Measurements from ENCODE around the gene ZNF157. TPM values are rescaled to one million over a fixed set of nuclear protein-coding genes. Genes with fewer than 3 reads are reported as not detected.
"Not testable (repeated sequence)": the region's sequence is repeated elsewhere in the genome, so short reads cannot be mapped to it uniquely, and the experiment has no call there.

Gene ZNF157
- under 1 TPM; 0.60 to 0.67 TPM for total RNA-seq

DNA sequence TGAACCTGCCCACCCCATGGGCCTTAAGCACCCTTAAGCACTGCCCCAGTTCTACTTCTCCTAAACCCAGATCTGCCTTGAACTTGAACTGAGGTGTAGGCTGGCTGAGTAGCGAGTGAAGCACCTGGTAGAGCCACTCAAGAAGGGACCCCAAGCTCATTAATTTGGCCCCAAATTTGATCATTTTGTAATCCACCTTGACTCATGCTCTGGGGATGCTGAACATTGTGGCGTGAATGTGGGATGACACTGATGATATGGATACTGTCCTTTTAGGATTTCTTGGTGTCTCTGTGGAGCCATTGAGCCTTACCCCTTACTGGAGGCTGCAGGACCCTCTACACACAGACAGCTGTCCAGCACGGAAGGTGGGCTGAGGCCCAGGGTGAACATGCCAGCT is at the start of gene ZNF157:
TSS of gene ZNF157 (plus strand) at position 301 of the 400 bp plus-strand sequence. CDS start at position 392, 91 bp downstream.
- H3K9me3 Mint-ChIP-seq = no peaks in the 10 kb centered on the region
- H3K4me1 Mint-ChIP-seq (ENCODE audit: low read depth) = peaks cover 13% of the 10 kb centered on the region
- ATAC-seq (replicated peaks in 1 of 2) = no peak
- H3K27ac Mint-ChIP-seq = no peak within 1 kb of the TSS
- DNase-seq = no peak
- no peaks in the 10 kb centered on the region for H3K27me3 Mint-ChIP-seq (ENCODE audit: low read depth)
- H3K36me3 Mint-ChIP-seq (ENCODE audit: insufficient read depth in 2 of 2) = peaks cover 0 to 4% of the 10 kb centered on the region in 2 donors
- no peak within 1 kb of the TSS for H3K4me3 Mint-ChIP-seq

DNA sequence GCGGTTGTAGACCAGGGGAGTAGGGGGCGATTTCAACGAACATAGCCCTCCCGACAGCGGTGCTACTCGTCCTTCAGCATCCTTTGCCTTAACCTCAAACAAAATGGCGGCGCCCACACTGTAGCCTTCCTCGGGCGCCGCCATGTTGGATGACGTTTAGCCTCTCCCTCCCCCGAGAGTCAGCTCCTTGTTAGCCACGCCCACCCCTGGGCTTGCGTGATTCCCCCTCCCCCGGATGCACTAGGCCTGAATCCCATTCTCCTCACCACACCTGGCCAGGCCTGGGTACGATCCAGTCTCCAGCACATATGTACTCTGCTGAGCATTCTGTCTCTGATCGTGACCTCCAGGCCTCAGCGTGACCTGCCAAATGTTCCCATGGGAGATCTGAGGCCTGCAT is 49.0 kb upstream of the ZNF157 start:
- no peaks in the 10 kb centered on the region for H3K9me3 Mint-ChIP-seq
- H3K36me3 Mint-ChIP-seq (ENCODE audit: insufficient read depth in 2 of 2) = no peaks in the 10 kb centered on the region
- no peaks in the 10 kb centered on the region for H3K4me1 Mint-ChIP-seq (ENCODE audit: low read depth)

DNA sequence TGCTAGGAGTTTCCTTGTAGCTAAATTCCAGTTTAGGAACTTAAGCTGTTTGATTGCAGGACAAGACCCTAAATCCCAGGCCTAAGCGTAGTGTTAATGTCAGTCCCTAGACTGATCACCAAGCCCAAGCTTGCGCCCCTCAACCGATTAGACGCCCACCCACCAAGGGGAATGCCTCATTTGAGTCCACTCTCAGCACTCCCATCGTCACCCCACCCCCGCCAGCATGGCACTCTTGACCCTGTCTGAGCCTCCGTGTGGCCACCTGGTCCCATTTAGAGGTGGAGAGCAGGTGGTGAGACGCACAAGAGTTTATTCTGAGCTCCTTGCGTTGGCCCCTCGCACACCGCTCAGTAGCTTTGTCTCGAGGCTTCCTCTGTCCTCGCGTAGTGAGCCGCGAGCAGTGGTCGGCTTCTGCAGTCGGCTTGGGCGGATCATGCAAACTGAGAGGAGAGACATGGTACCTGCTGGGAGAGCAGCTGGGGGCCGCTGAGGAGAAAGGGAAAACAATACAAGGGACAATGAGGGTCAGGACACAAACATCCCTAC is 48.5 kb upstream of the ZNF157 start:
- Mint-ChIP-seq H3K27ac (no peak overlapping the region), H3K36me3 (ENCODE audit: insufficient read depth in 2 of 2) (no peaks in the 10 kb centered on the region), H3K4me1 (ENCODE audit: low read depth) (no peaks in the 10 kb centered on the region), H3K9me3 (no peaks in the 10 kb centered on the region), H3K4me3 (no peak overlapping the region), H3K27me3 (ENCODE audit: low read depth) (peaks cover 6% of the 10 kb centered on the region)
- DNase-seq (no peak), ATAC-seq (replicated peaks in 1 of 2) (no peak)

More for the DNA sequence above, 49.0 kb upstream of the ZNF157 start:
- ATAC-seq (replicated peaks in 1 of 2) (no peak), DNase-seq (no peak)
- H3K27ac Mint-ChIP-seq = no peak overlapping the region
- peaks cover 8% of the 10 kb centered on the region for H3K27me3 Mint-ChIP-seq (ENCODE audit: low read depth)
- no peak overlapping the region for H3K4me3 Mint-ChIP-seq

DNA sequence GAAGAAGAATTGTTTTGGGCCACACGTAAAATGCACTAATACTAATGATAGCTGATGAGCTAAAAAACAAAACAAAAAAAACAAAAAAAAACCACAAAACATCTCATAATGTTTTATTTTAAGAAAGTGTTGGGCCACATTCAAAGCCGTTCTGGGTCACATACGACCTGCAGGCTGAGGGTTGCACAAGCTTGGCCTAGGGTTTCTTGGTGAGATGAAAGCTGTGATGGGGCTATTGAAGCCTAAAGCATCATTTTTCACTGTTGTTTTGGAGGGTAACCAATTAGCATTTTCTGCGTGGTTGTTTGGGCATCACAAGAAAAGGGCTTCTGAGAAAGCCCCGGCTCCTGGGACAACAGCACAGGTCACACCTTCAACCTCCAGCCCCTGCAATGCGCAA is 42.5 kb upstream of the ZNF157 start:
- no peak for ATAC-seq (replicated peaks in 1 of 2)
- Mint-ChIP-seq H3K36me3 (ENCODE audit: insufficient read depth in 2 of 2) (no peaks in the 10 kb centered on the region), H3K4me3 (no peak overlapping the region), H3K27ac (no peak overlapping the region), H3K27me3 (ENCODE audit: low read depth) (peaks cover 6% of the 10 kb centered on the region), H3K4me1 (ENCODE audit: low read depth) (no peaks in the 10 kb centered on the region), H3K9me3 (no peaks in the 10 kb centered on the region)
- no peak for DNase-seq

DNA sequence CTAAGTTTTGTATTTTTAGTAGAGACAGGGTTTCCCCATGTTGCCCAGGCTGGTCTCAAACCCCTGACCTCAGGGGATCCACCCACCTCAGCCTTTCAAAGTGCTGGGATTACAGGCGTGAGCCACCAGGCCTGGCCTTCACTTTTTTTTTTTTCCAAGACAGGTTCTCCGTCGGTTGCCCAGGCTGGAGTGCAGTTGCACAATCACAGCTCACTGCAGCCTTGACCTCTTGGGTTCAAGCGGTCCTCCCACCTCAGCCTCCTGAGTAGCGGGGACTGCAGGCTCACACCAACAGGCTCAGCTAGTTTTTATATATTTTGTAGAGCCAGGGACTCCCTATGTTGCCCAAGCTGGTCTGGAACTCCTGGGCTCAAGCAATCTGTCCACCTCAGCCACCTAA is 37.6 kb upstream of the ZNF157 start:
- ATAC-seq (replicated peaks in 1 of 2); H3K4me1 Mint-ChIP-seq (ENCODE audit: low read depth); H3K36me3 Mint-ChIP-seq (ENCODE audit: insufficient read depth in 2 of 2); H3K4me3 Mint-ChIP-seq; H3K27me3 Mint-ChIP-seq (ENCODE audit: low read depth); H3K27ac Mint-ChIP-seq; H3K9me3 Mint-ChIP-seq; DNase-seq: not testable (repeated sequence)

DNA sequence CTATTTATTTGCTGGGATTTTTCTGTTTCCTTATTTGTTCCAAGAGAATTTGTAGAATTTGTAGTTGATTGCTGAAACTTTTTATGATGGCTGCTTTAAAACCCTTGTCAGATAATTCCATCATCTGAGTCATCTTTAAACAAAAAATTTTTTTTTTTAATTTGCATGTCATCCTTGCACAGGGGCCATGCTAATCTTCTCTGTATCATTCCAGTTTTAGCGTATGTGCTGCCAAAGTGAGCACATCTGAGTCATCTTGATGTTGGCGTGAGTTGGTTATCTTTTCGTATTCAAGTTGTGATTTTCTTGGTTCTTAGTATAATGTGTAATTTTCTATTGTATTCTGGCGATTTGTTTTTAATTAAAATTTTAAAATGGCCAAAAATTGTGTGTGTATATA is 18.7 kb upstream of the ZNF157 start:
- H3K27me3 Mint-ChIP-seq (ENCODE audit: low read depth) = peaks cover 8% of the 10 kb centered on the region
- H3K9me3 Mint-ChIP-seq = no peaks in the 10 kb centered on the region
- no peak overlapping the region for H3K4me3 Mint-ChIP-seq
- no peak overlapping the region for H3K27ac Mint-ChIP-seq
- no peaks in the 10 kb centered on the region for H3K4me1 Mint-ChIP-seq (ENCODE audit: low read depth)
- H3K36me3 Mint-ChIP-seq (ENCODE audit: insufficient read depth in 2 of 2) = no peaks in the 10 kb centered on the region
- no peak for ATAC-seq (replicated peaks in 1 of 2)
- DNase-seq = no peak

DNA sequence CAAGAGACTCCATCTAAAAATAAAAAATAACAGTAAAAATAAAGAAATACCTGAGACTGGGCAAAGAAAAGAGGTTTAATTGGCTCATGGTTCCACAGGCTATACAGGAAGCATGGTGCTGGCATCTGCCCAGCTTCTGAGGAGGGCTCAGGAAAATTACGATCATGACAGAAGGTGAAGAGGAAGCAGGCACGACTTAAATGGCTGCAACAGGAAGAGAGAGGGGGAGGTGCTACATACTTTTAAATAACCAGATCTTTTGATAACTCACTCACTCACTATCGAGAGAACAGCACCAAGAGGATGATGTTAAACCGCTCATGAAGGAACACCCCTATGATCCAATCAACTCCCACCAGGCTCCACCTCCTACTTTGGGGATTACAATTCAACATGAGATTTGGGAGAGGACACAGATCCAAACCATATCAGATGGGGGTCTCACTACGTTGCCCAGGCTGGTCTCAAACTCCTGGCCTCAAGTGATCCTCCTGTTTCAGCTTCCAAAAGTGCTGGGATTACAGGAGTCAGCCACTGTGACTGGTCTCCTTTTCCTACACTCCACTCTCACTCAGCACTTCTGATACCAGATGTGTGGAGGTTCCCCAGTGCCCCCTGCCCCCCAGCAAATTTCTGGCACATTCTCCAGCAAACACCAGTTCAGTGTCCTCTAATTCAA is 11.9 kb upstream of the ZNF157 start:
- peaks cover 0 to 2% of the 10 kb centered on the region in 2 donors for H3K9me3 Mint-ChIP-seq
- peaks cover 16% of the 10 kb centered on the region for H3K27me3 Mint-ChIP-seq (ENCODE audit: low read depth)
- DNase-seq (peak in 1 of 2 donors; percentile 3), ATAC-seq (replicated peaks in 1 of 2) (no peak)
- H3K27ac Mint-ChIP-seq = peak overlapping the region; percentile 4
- H3K4me1 Mint-ChIP-seq (ENCODE audit: low read depth) = peaks cover 10% of the 10 kb centered on the region
- no peaks in the 10 kb centered on the region for H3K36me3 Mint-ChIP-seq (ENCODE audit: insufficient read depth in 2 of 2)
- H3K4me3 Mint-ChIP-seq = peak overlapping the region; percentile 18 to 36

DNA sequence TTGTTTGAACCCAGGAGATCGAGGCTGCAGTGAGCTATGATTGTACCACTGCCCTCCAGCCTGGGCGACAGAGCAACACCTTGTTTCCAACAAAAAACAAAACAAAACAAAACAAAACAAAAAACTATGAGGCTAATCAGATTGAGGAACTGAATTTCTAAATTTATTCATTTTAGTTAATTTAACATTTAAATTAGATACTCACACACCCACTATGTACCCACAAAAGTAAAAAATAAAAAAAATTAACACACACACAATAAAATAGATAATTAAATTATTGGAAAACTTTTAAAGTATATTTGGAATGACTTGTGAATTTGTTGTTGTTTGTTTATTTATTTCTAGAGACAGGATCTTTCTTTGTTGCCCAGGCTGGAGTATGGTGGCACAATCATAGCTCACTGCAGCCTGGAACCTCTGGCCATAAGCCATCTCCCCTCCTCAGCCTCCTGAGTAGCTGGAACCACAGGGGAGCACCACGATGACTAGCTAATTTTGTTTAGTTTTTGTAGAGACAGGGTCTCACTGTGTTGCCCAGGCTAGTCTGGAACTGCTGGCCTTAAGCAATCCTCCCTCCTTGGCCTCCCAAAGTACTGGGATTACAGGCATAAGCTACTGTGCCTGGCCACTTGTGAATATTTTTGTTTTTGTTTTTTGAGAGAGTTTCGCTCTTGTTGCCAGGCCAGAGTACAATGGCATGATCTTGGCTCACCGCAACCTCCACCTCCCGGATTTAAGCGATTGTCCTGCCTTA is 9.8 kb upstream of the ZNF157 start:
- Mint-ChIP-seq H3K4me3 (no peak overlapping the region), H3K36me3 (ENCODE audit: insufficient read depth in 2 of 2) (no peaks in the 10 kb centered on the region), H3K9me3 (peaks cover 0 to 2% of the 10 kb centered on the region in 2 donors), H3K27me3 (ENCODE audit: low read depth) (peaks cover 13% of the 10 kb centered on the region), H3K27ac (no peak overlapping the region), H3K4me1 (ENCODE audit: low read depth) (peaks cover 10% of the 10 kb centered on the region)
- DNase-seq (no peak), ATAC-seq (replicated peaks in 1 of 2) (no peak)

DNA sequence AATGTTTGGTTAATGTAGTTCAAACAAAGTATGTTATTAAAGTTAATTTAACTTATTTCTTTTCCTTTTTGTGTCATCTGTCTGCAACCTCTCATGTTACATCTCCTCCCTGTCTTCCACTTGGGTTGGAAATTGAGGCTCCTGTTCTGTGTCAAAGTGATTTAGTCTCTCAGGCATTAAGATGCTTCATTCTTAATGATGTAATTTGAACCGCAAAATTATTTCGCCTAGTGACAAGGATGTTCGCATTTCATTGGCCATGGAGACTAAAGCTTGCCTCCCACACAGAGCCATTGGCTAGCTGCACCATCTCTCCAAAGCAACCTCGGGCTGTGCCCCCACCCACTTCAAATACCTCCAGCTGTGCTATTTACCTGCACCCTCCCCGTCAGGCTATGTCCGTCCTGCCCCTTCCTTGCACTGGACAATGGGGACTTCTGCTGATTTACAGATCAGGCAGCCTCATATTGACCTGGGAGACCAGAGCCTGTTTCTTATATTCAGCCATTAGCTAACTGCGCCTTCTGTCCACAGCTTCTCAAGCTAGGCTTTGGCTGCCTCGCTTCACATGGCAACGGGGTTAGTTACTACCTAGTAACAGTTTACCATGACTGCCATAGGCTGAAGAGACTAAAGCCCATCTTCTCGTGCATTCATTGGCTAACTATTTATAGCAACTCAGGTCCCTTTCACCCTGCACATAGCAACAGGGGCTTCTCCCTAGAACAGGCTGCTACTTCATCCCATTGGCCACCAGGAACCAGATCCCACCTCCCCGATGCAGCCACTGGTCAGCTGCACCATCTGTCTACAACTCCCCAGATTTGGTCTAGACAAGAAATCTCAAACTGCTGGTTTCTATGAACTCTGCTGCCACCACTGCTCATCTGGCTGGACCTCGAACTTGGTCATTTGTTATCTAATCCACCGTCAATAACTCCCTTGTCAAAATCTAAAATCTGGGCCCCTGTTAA is 8.6 kb upstream of the ZNF157 start:
- ATAC-seq (replicated peaks in 1 of 2) = peak; percentile 35 to 52
- Mint-ChIP-seq H3K9me3 (peaks cover 0 to 2% of the 10 kb centered on the region in 2 donors), H3K4me3 (peak overlapping the region in 1 of 2 donors; percentile 39)

DNA sequence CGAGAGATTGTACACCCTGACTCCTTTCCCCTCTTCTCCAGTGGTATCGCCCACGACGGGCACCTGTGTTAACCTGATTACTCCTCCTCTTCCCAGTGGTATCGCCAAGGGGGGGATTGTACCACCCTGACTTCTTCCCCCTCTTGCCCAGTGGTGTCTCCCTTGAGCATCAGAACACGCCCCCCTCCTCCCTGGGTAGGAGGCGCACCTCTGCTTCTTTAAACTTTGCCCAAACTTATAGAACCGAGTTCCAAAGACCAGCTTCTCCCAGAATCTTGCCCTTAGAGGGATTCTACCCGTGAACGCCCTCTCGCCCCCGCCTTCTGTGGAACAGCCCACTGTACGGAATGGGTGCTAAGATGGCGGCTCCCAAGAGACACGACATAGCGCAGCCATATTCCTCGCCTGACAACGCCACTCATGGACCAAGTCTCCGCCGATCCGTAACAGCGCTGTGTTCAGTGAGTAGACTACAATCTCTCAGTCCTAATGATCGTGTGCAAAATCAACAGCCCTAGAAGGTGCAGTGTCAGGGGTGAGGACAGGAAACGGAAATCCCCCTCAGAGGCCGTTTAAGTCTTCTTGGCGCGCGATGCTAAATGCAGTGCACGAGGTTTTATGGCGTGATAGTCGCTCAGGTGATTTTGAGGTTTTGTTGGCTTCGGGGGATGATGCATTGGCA is 4.2 kb upstream of the ZNF157 start:
- Mint-ChIP-seq H3K4me1 (ENCODE audit: low read depth) (peaks cover 13% of the 10 kb centered on the region), H3K36me3 (ENCODE audit: insufficient read depth in 2 of 2) (peaks cover 0 to 4% of the 10 kb centered on the region in 2 donors), H3K27ac (peak overlapping the region; percentile 88), H3K9me3 (no peaks in the 10 kb centered on the region), H3K4me3 (peak overlapping the region; percentile 86 to 96), H3K27me3 (ENCODE audit: low read depth) (no peaks in the 10 kb centered on the region)
- peak; percentile 73 to 77 for DNase-seq
- peak; percentile 96 to 97 for ATAC-seq (replicated peaks in 1 of 2)

More for the DNA sequence above, 8.6 kb upstream of the ZNF157 start:
- H3K27ac Mint-ChIP-seq = no peak overlapping the region
- peaks cover 13% of the 10 kb centered on the region for H3K27me3 Mint-ChIP-seq (ENCODE audit: low read depth)
- peaks cover 0 to under 1% of the 10 kb centered on the region in 2 donors for H3K36me3 Mint-ChIP-seq (ENCODE audit: insufficient read depth in 2 of 2)
- peak; percentile 14 to 21 for DNase-seq
- peaks cover 20% of the 10 kb centered on the region for H3K4me1 Mint-ChIP-seq (ENCODE audit: low read depth)

DNA sequence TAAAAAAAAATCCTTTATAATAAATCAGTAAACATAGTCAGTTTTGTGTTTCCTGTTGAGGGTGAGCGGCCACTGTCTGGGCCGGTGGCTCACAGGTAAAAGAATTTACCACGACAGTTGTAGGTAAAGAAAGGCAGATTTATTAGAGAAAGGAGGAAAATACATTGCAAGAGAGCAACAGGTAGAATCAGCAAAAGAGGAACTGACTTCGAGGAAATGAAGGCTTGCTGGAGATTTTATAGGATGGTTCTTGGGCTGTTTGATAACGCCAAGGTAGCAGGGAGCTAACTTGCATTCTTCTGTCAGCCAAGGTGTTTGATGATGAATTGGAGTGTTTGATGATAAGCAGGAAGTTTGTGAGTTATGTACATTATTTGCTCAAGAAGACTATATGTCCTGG is 2.8 kb downstream of the ZNF157 start:
- Mint-ChIP-seq H3K9me3 (no peaks in the 10 kb centered on the region), H3K27me3 (ENCODE audit: low read depth) (no peaks in the 10 kb centered on the region), H3K4me3 (no peak overlapping the region), H3K36me3 (ENCODE audit: insufficient read depth in 2 of 2) (no peaks in the 10 kb centered on the region), H3K4me1 (ENCODE audit: low read depth) (no peaks in the 10 kb centered on the region), H3K27ac (no peak overlapping the region)
- ATAC-seq (replicated peaks in 1 of 2) (no peak), DNase-seq (no peak)

DNA sequence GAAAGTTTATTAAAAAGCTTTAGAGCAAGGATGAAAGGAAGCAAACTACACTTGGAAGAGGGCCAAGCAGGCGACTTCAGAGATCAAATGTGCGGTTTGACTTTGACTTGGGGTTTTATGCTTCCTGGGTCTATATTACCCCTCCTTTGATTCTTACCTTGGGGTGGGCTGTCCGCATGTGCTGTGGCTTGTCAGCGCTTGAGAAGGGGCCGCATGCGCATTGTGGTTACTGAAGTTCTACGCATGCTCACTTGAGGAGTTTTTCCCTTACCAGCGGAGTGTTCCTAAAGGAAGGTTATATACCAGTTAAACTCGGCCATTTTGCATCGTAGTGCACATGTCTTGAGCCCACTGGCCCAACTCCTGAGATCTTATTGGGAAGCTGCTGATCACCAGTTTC is 9.9 kb downstream of the ZNF157 start:
- H3K36me3 Mint-ChIP-seq (ENCODE audit: insufficient read depth in 2 of 2) = no peaks in the 10 kb centered on the region
- ATAC-seq (replicated peaks in 1 of 2) = peak; percentile 59 to 71
- H3K27me3 Mint-ChIP-seq (ENCODE audit: low read depth) = peaks cover 12% of the 10 kb centered on the region
- no peaks in the 10 kb centered on the region for H3K9me3 Mint-ChIP-seq
- peak overlapping the region; percentile 57 to 74 for H3K4me3 Mint-ChIP-seq
- peaks cover 28% of the 10 kb centered on the region for H3K4me1 Mint-ChIP-seq (ENCODE audit: low read depth)
- H3K27ac Mint-ChIP-seq = peak overlapping the region; percentile 46
- peak; percentile 36 to 45 for DNase-seq
